HCT116 (cell line): ENCODE data around the gene CCDC24. TPM values are rescaled to one million over a fixed set of nuclear protein-coding genes. Genes with fewer than 3 reads are reported as not detected.

Source experiments
- ATAC-seq: fragments of 200-7000 bp; cut with Tn5 transposase; 2 replicates; pipeline ENCODE4 v1.9.1; 2020; ENCODE audit warnings: mild to moderate bottlenecking, moderate library complexity
- BruUV-seq: library from RNA; stranded (reverse); fragments of 400-500 nt; replicated peaks from 2 replicates; lab custom pipeline; 2021; lab: Mats Ljungman, UMichigan
- CTCF ChIA-PET: fragments of 300-600 bp; sonication (Branson Sonifier 250); formaldehyde crosslinking; loops from one replicate; lab custom pipeline; 2021; ENCODE audit warnings: antibody characterized with exemption; lab: Charles Lee
- POLR2A ChIA-PET: fragments of 300-600, 350-600 bp; sonication (Branson Sonifier 250); formaldehyde crosslinking; loops from one replicate; lab custom pipeline; 2021; ENCODE audit warnings: antibody characterized with exemption; lab: Charles Lee
- RAD21 ChIA-PET, 2 experiments: fragments of 300-600 bp; sonication (Branson Sonifier 250); formaldehyde crosslinking; loops; one replicate each; lab custom pipeline; 2023; ENCODE audit warnings: low total read pairs in 2 of 2; ENCODE audit not compliant: uncharacterized antibody in 2 of 2, unreplicated experiment in 2 of 2, low non-redundant PET in 1 of 2; lab: Charles Lee
- DNase-seq: peaks from one replicate; pipeline ENCODE4 v3.0.0-alpha.2; 2010; ENCODE audit warnings: low read depth, low spot score
- H2AFZ ChIP-seq: fragments of 200-600 bp; shearing (Covaris generic), sonication (generic); 2 replicates; pipeline ENCODE4 v1.6.1; 2017; ENCODE audit warnings: low read depth, mixed run types, mixed read lengths, antibody characterized with exemption, low read length; ENCODE audit not compliant: poor library complexity, severe bottlenecking
- H3K27ac ChIP-seq: 2 replicates; pipeline ENCODE4 v1.5.1; 2012; ENCODE audit warnings: low read depth, low read length
- H3K27me3 ChIP-seq: fragments of 200-600 bp; sonication (generic); 2 replicates; pipeline ENCODE4 v1.6.1; 2016; ENCODE audit warnings: mixed run types, low read length, mixed read lengths; ENCODE audit not compliant: insufficient read depth
- H3K36me3 ChIP-seq, 2 experiments: fragments of 200-500 bp in 1 of 2; fragments of 200-600 bp in 1 of 2; sonication (Bioruptor generic) in 1 of 2; sonication (generic) in 1 of 2; 2 replicates each; pipeline versions ENCODE4 v1.5.1 to v1.6.1; 2014 to 2016; ENCODE audit warnings: low read length in 2 of 2, inconsistent platforms in 1 of 2, mixed read lengths in 1 of 2, mixed run types in 1 of 2; ENCODE audit not compliant: insufficient read depth in 2 of 2, control insufficient read depth in 1 of 2
- H3K4me1 ChIP-seq, 2 experiments: fragments of 200-600 bp in 1 of 2; sonication (generic) in 1 of 2; 2 replicates each; pipeline versions ENCODE4 v1.5.1 to v1.6.1; 2012 to 2017; ENCODE audit warnings: low read length in 2 of 2, inconsistent platforms in 1 of 2, mild to moderate bottlenecking in 1 of 2, mixed read lengths in 1 of 2, mixed run types in 1 of 2, moderate library complexity in 1 of 2; ENCODE audit not compliant: insufficient read depth in 2 of 2, control insufficient read depth in 1 of 2
- H3K4me2 ChIP-seq: fragments of 200-600 bp; sonication (generic); 2 replicates; pipeline ENCODE4 v1.6.1; 2017; ENCODE audit warnings: mixed run types, low read length, mixed read lengths
- H3K4me3 ChIP-seq, 2 experiments: fragments of 200-600 bp in 1 of 2; sonication (generic) in 1 of 2; replicated peaks in 1 of 2; 2 replicates each; pipeline ENCODE4 v1.5.1; 2011 to 2016; ENCODE audit warnings: low read length in 2 of 2, control low read depth in 1 of 2, low read depth in 1 of 2, mild to moderate bottlenecking in 1 of 2, mixed read lengths in 1 of 2, mixed run types in 1 of 2
- H3K79me2 ChIP-seq: fragments of 200-600 bp; sonication (generic); 2 replicates; pipeline ENCODE4 v1.6.1; 2017; ENCODE audit warnings: mild to moderate bottlenecking, mixed run types, low read length, moderate library complexity, mixed read lengths; ENCODE audit not compliant: insufficient read depth
- H3K9ac ChIP-seq: fragments of 200-600 bp; sonication (generic); 2 replicates; pipeline ENCODE4 v1.6.1; 2016; ENCODE audit warnings: low read length, mixed read lengths
- H3K9me2 ChIP-seq: fragments of 200-600 bp; sonication (generic), shearing (Covaris generic); 2 replicates; pipeline ENCODE4 v1.6.1; 2017; ENCODE audit warnings: mixed run types, mild to moderate bottlenecking, moderate library complexity; ENCODE audit not compliant: insufficient read depth
- H3K9me3 ChIP-seq, 2 experiments: fragments of 200-500 bp in 1 of 2; fragments of 200-600 bp in 1 of 2; sonication (Bioruptor generic) in 1 of 2; sonication (generic) in 1 of 2; 2 replicates each; pipeline ENCODE4 v1.6.1; 2014 to 2017; ENCODE audit warnings: low read length in 2 of 2, mixed read lengths in 2 of 2, inconsistent platforms in 1 of 2, low read depth in 1 of 2, mild to moderate bottlenecking in 1 of 2, mixed run types in 1 of 2, moderate library complexity in 1 of 2; ENCODE audit not compliant: control insufficient read depth in 1 of 2, insufficient read depth in 1 of 2
- H4K20me1 ChIP-seq: fragments of 200-600 bp; sonication (generic), shearing (Covaris generic); 2 replicates; pipeline ENCODE4 v1.6.1; 2017; ENCODE audit warnings: mixed run types, mild to moderate bottlenecking, moderate library complexity; ENCODE audit not compliant: insufficient read depth
- CBX3 ChIP-seq: IDR thresholded peaks from 2 replicates; pipeline ENCODE4 v1.6.1; 2012; ENCODE audit warnings: low read depth
- CEBPB ChIP-seq: IDR thresholded peaks from 2 replicates; pipeline ENCODE4 v1.6.1; 2012; ENCODE audit warnings: low read depth
- CTCF ChIP-seq, 3 experiments: fragments of 200-600 bp in 1 of 3; sonication (generic) in 1 of 3; IDR thresholded peaks in 2 of 3; conservative IDR thresholded peaks in 1 of 3; 2 replicates each; pipeline ENCODE4 v1.5.1; 2012 to 2017; ENCODE audit warnings: low read depth in 2 of 3, low read length in 2 of 3, antibody characterized with exemption in 1 of 3, borderline replicate concordance in 1 of 3, control low read depth in 1 of 3, mild to moderate bottlenecking in 1 of 3, mixed read lengths in 1 of 3, mixed run types in 1 of 3, moderate library complexity in 1 of 3; ENCODE audit not compliant: insufficient read depth in 1 of 3
- EGR1 ChIP-seq: IDR thresholded peaks from 2 replicates; pipeline ENCODE4 v1.6.1; 2012; ENCODE audit warnings: low read depth
- EZH2 ChIP-seq: fragments of 200-600 bp; sonication (generic); IDR thresholded peaks from 2 replicates; pipeline ENCODE4 v1.6.1; 2017; ENCODE audit warnings: antibody characterized with exemption, mixed run types
- EZH2phosphoT487 ChIP-seq: fragments of 200-600 bp; IDR thresholded peaks from 2 replicates; pipeline ENCODE4 v1.6.1; 2018; ENCODE audit warnings: antibody characterized with exemption, borderline replicate concordance
- JUND ChIP-seq: IDR thresholded peaks from 2 replicates; pipeline ENCODE4 v1.6.1; 2012
- MAX ChIP-seq: IDR thresholded peaks from 2 replicates; pipeline ENCODE4 v1.6.1; 2012
- POLR2A ChIP-seq: IDR thresholded peaks from 2 replicates; pipeline ENCODE4 v1.7.0; 2011; ENCODE audit warnings: borderline replicate concordance; ENCODE audit not compliant: insufficient read depth, insufficient read length; ENCODE audit errors: extremely low read depth
- RAD21 ChIP-seq: IDR thresholded peaks from 2 replicates; pipeline ENCODE4 v1.6.1; 2012; ENCODE audit warnings: low read depth, mild to moderate bottlenecking
- REST ChIP-seq: IDR thresholded peaks from 2 replicates; pipeline ENCODE4 v1.6.1; 2012; ENCODE audit warnings: low read depth
- SRF ChIP-seq: IDR thresholded peaks from 2 replicates; pipeline ENCODE4 v1.6.1; 2012; ENCODE audit warnings: low read depth
- TCF7L2 ChIP-seq: IDR thresholded peaks from 2 replicates; pipeline ENCODE4 v1.7.0; 2011; ENCODE audit warnings: borderline replicate concordance, inconsistent platforms; ENCODE audit not compliant: insufficient read depth, insufficient read length; ENCODE audit errors: extremely low read depth
- YY1 ChIP-seq: IDR thresholded peaks from 2 replicates; pipeline ENCODE4 v1.6.1; 2011; ENCODE audit warnings: low read length, low read depth, moderate library complexity, mild to moderate bottlenecking; ENCODE audit not compliant: insufficient replicate concordance; ENCODE audit errors: extremely low read depth
- ZBTB33 ChIP-seq: IDR thresholded peaks from 2 replicates; pipeline ENCODE4 v1.6.1; 2011; ENCODE audit warnings: mild to moderate bottlenecking, low read length, moderate library complexity; ENCODE audit not compliant: insufficient replicate concordance; ENCODE audit errors: extremely low read depth
- ZFX ChIP-seq: fragments of 450-650 bp; IDR thresholded peaks from 2 replicates; pipeline ENCODE4 v1.6.1; 2017
- ZNF274 ChIP-seq: fragments of 200-500 bp; sonication (Bioruptor generic); IDR thresholded peaks from 2 replicates; pipeline ENCODE4 v1.6.1; 2014; ENCODE audit warnings: mild to moderate bottlenecking, low read depth, low read length, inconsistent platforms
- intact Hi-C: fragments of 100-400 bp; cut with micrococcal nuclease; formaldehyde crosslinking; loops from 2 replicates; pipeline ENCODE4 v1.10.0; 2022
- total RNA-seq: library from RNA; stranded (reverse); gene quantifications from one replicate; pipeline ENCODE4 v1.2.1, GENCODE V29; 2021; ENCODE audit not compliant: unreplicated experiment

Gene CCDC24
- total RNA-seq, 1 experiment from 2014 or later: 23.3 TPM

- TF ChIP-seq CTCF (IDR thresholded peaks at IDR 0.05 in 2 of 3, conservative IDR thresholded peaks at IDR 0.05 in 1 of 3; ENCODE audit: borderline replicate concordance in 1 of 3, insufficient read depth in 1 of 3, low read depth in 2 of 3, low read length in 2 of 3) (no peak), CEBPB (no peak), SRF (no peak), MAX (no peak), YY1 (no peak), JUND (no peak), ZNF274 (no peak), TCF7L2 (no peak), EZH2phosphoT487 (no peak)
Measured at GRCh38 chr1:44037154-44037553, 45.8 kb downstream of the CCDC24 start (continued).

GRCh38 chr1:44038876-44039657, 47.7 kb downstream of the CCDC24 start:
- H3K4me3 ChIP-seq: no peak overlapping the region
- no peak overlapping the region for H3K4me2 ChIP-seq
- H2AFZ ChIP-seq: no peak overlapping the region
- H3K27me3 ChIP-seq: no peaks in the 10 kb centered on the region
- RAD21 ChIA-PET: no interaction called here
- TF ChIP-seq POLR2A (no peak), ZBTB33 (no peak), EZH2 (no peak), REST (no peak), RAD21 (no peak), SRF (no peak), CBX3 (no peak), ZFX (no peak), ZNF274 (no peak), EGR1 (no peak), JUND (no peak), EZH2phosphoT487 (no peak)
- no TSS peak for BruUV-seq
- H3K79me2 ChIP-seq: no peaks in the 10 kb centered on the region
- no peaks in the 10 kb centered on the region for H4K20me1 ChIP-seq
- CTCF ChIA-PET: no interaction called here
- ATAC-seq (no peak), DNase-seq (no peak)
- intact Hi-C loops: loop anchor here (10.0 kb wide), 1 partner anchor 814 kb away; no protein-coding TSS in a partner anchor
- H3K9me2 ChIP-seq: no peaks in the 10 kb centered on the region
- H3K9ac ChIP-seq: no peak overlapping the region
- no peaks in the 10 kb centered on the region for H3K9me3 ChIP-seq
- H3K4me1 ChIP-seq: peaks cover 6 to 16% of the 10 kb centered on the region in 2 experiments; a peak in 3 of 4 replicates
- no peaks in the 10 kb centered on the region for H3K36me3 ChIP-seq
- no peak overlapping the region for H3K27ac ChIP-seq
- POLR2A ChIA-PET: no interaction called here
